HepG2 (cell line): Measurements from ENCODE around the gene MFAP1. TPM values are rescaled to one million over a fixed set of nuclear protein-coding genes. Genes with fewer than 3 reads are reported as not detected.

Source experiments
- DR1 ChIP-seq: sonication (generic); formaldehyde crosslinking; IDR thresholded peaks from 2 replicates; pipeline ENCODE4 v1.8.0; 2021; ENCODE audit warnings: mild to moderate bottlenecking, missing genetic modification reagents, inconsistent platforms
- HDAC2 ChIP-seq: sonication (generic); formaldehyde crosslinking; IDR thresholded peaks from 2 replicates; pipeline ENCODE4 v1.4.0; 2020; ENCODE audit warnings: missing genetic modification reagents
- KDM4B ChIP-seq: sonication (generic); formaldehyde crosslinking; IDR thresholded peaks from 2 replicates; pipeline ENCODE4 v1.4.0; 2020; ENCODE audit warnings: missing genetic modification reagents
- KDM5B ChIP-seq: sonication (generic); formaldehyde crosslinking; IDR thresholded peaks from 2 replicates; pipeline ENCODE4 v1.4.0; 2020; ENCODE audit warnings: missing genetic modification reagents, mild to moderate bottlenecking, borderline replicate concordance
- LCORL ChIP-seq, 2 experiments: fragments of 450-650 bp in 1 of 2; sonication (generic) in 1 of 2; formaldehyde crosslinking in 1 of 2; IDR thresholded peaks; 2 replicates each; pipeline versions ENCODE4 v1.5.0 to v1.6.1; 2017 to 2020; ENCODE audit warnings: antibody characterized with exemption in 1 of 2, missing genetic modification reagents in 1 of 2
- MEIS2 ChIP-seq: sonication (generic); formaldehyde crosslinking; IDR thresholded peaks from 2 replicates; pipeline ENCODE4 v1.9.0; 2021; ENCODE audit warnings: mild to moderate bottlenecking, missing genetic modification reagents
- MXD4 ChIP-seq: IDR thresholded peaks from 2 replicates; pipeline ENCODE4 v1.6.1; 2016; ENCODE audit warnings: mild to moderate bottlenecking, missing biosample characterization, missing genetic modification reagents
- RBAK ChIP-seq: sonication (generic); formaldehyde crosslinking; IDR thresholded peaks from 2 replicates; pipeline ENCODE4 v1.5.1; 2020; ENCODE audit warnings: mild to moderate bottlenecking, missing genetic modification reagents
- RBM39 ChIP-seq: fragments of 200-400 bp; formaldehyde crosslinking; IDR thresholded peaks from one replicate; pipeline ENCODE4 v1.6.1; 2018; ENCODE audit warnings: antibody characterized with exemption, mild to moderate bottlenecking, low read depth, low read length; ENCODE audit not compliant: poor library complexity, severe bottlenecking
- RFX3 ChIP-seq: IDR thresholded peaks from 2 replicates; pipeline ENCODE4 v1.6.1; 2016; ENCODE audit warnings: missing biosample characterization, missing genetic modification reagents
- RXRB ChIP-seq: IDR thresholded peaks from 2 replicates; pipeline ENCODE4 v1.6.1; 2016; ENCODE audit warnings: borderline replicate concordance, missing genetic modification reagents, missing compliant biosample characterization
- SRSF9 ChIP-seq: fragments of 200-400 bp; formaldehyde crosslinking; IDR thresholded peaks from 2 replicates; pipeline ENCODE4 v1.6.1; 2018; ENCODE audit warnings: borderline replicate concordance, mild to moderate bottlenecking, low read depth, low read length; ENCODE audit not compliant: insufficient read depth, poor library complexity, severe bottlenecking
- ZNF3 ChIP-seq: IDR thresholded peaks from 2 replicates; pipeline ENCODE4 v1.7.0; 2017; ENCODE audit warnings: inconsistent platforms
- ZSCAN25 ChIP-seq: sonication (generic); formaldehyde crosslinking; IDR thresholded peaks from 2 replicates; pipeline ENCODE4 v1.8.0; 2022; ENCODE audit warnings: mild to moderate bottlenecking, missing genetic modification reagents
- polyA plus RNA-seq, 8 experiments: library from polyadenylated mRNA; depleted of rRNA in 3 of 8; stranded (reverse) in 7 of 8; unstranded in 1 of 8; fragments of >200 nt; fragmentation: Illumina TruSeq in 4 of 8; extraction: Trizol in 4 of 8; gene quantifications; 2 replicates each; pipeline versions ENCODE4 v1.2.1 to v1.2.3, GENCODE V29; 2011 to 2016; ENCODE audit warnings: low read depth in 4 of 8, missing spikeins in 1 of 8, mixed read lengths in 1 of 8; ENCODE audit not compliant: insufficient read depth in 1 of 8
- total RNA-seq, 5 experiments: library from RNA; depleted of rRNA; stranded (reverse); fragments of >200 nt; fragmentation: Illumina TruSeq; extraction: Trizol; gene quantifications; 2 replicates each; pipeline ENCODE4 v1.2.3, GENCODE V29; 2016; ENCODE audit warnings: low read depth in 1 of 5
- TF ChIP-seq, protein P1 (sequence below): sonication (generic); formaldehyde crosslinking; conservative IDR thresholded peaks from 2 replicates; pipeline ENCODE4 v1.8.0; 2022; ENCODE audit warnings: mild to moderate bottlenecking, moderate library complexity, missing genetic modification reagents
- TF ChIP-seq, protein P2 (sequence below): sonication (generic); formaldehyde crosslinking; IDR thresholded peaks from 2 replicates; pipeline ENCODE4 v1.8.1; 2022; ENCODE audit warnings: mild to moderate bottlenecking, missing genetic modification reagents
- TF ChIP-seq, protein P3 (sequence below): sonication (generic); formaldehyde crosslinking; conservative IDR thresholded peaks from 2 replicates; pipeline ENCODE4 v1.5.0; 2020; ENCODE audit warnings: missing genetic modification reagents
- TF ChIP-seq, protein P4 (sequence below): sonication (generic); formaldehyde crosslinking; IDR thresholded peaks from 2 replicates; pipeline ENCODE4 v1.5.0; 2020; ENCODE audit warnings: missing genetic modification reagents
- TF ChIP-seq, protein P5 (sequence below): sonication (generic); formaldehyde crosslinking; conservative IDR thresholded peaks from 2 replicates; pipeline ENCODE4 v1.4.0; 2020; ENCODE audit warnings: missing genetic modification reagents

Gene MFAP1
- total and polyA plus RNA-seq, 2 of the 13 experiments (the other 11 are each of a cell fraction or from before 2014, with no cell fraction given): 11.8 to 39.5 TPM

DNA sequence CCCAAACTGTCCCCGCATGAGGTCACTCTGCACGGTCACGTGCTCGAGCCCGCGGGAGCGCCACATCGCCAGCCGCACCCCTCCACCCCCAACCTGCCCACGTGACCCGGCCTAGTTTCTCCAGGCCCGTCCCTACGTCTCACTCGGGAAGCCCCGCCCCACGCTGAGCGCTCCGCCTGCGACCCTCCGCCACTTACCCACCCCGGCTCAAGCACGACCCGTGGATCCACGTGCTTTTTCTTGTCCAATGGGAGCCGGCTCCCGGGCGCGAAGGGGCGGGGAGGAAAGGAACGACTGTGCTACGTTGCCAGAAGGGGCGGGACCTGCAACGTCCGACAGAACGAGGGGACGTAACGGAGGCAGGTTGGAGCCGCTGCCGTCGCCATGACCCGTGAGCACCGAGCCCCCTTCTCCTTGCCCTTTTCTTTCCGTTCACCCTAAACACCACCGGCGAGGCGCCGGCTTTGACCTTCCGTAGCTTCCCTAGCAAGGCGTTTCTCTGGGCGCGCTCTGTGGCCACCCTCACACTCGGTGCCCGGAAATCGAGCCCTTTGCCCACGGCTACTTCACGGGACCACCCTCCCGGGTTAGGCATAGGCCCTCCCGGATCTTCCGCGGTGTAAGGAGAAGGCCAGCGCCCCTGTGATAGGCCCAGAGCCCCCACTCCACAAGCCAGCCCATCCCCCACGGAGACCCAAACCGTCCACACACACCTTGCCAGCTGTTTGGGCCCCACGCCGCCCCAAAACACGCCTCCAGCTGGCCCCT, 32.3 kb downstream of the MFAP1 start, which contains the start of gene SERF2 (continued):
- TF ChIP-seq, protein P1, sequence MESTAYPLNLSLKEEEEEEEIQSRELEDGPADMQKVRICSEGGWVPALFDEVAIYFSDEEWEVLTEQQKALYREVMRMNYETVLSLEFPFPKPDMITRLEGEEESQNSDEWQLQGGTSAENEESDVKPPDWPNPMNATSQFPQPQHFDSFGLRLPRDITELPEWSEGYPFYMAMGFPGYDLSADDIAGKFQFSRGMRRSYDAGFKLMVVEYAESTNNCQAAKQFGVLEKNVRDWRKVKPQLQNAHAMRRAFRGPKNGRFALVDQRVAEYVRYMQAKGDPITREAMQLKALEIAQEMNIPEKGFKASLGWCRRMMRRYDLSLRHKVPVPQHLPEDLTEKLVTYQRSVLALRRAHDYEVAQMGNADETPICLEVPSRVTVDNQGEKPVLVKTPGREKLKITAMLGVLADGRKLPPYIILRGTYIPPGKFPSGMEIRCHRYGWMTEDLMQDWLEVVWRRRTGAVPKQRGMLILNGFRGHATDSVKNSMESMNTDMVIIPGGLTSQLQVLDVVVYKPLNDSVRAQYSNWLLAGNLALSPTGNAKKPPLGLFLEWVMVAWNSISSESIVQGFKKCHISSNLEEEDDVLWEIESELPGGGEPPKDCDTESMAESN: no peak; the same call in 1 of the 2 replicates
- TF ChIP-seq ZSCAN25 (CRISPR knock-in tag) (peak; percentile 90; the same call in 1 of the 2 replicates), RBM39 (peak; percentile 85), KDM5B (CRISPR knock-in tag) (no peak), ZNF3 (no peak), SRSF9 (no peak), KDM4B (CRISPR knock-in tag) (no peak), HDAC2 (CRISPR knock-in tag) (no peak), MEIS2 (CRISPR knock-in tag) (no peak; the same call in 1 of the 2 replicates), DR1 (CRISPR knock-in tag) (peak; percentile 78; the same call in 1 of the 2 replicates), LCORL (IDR thresholded peaks at IDR 0.05) (no peak), LCORL (CRISPR knock-in tag; IDR thresholded peaks at IDR 0.05) (peak; percentile 58; the same call in 1 of the 2 replicates), MXD4 (CRISPR knock-in tag) (peak; percentile 75), RXRB (CRISPR knock-in tag) (0 out of 2 replicates have a peak, but pooled peaks have one; percentile 60), RBAK (CRISPR knock-in tag) (no peak), RFX3 (CRISPR knock-in tag) (no peak)
- TF ChIP-seq, protein P2, sequence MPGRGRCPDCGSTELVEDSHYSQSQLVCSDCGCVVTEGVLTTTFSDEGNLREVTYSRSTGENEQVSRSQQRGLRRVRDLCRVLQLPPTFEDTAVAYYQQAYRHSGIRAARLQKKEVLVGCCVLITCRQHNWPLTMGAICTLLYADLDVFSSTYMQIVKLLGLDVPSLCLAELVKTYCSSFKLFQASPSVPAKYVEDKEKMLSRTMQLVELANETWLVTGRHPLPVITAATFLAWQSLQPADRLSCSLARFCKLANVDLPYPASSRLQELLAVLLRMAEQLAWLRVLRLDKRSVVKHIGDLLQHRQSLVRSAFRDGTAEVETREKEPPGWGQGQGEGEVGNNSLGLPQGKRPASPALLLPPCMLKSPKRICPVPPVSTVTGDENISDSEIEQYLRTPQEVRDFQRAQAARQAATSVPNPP: no peak
- TF ChIP-seq, protein P3, sequence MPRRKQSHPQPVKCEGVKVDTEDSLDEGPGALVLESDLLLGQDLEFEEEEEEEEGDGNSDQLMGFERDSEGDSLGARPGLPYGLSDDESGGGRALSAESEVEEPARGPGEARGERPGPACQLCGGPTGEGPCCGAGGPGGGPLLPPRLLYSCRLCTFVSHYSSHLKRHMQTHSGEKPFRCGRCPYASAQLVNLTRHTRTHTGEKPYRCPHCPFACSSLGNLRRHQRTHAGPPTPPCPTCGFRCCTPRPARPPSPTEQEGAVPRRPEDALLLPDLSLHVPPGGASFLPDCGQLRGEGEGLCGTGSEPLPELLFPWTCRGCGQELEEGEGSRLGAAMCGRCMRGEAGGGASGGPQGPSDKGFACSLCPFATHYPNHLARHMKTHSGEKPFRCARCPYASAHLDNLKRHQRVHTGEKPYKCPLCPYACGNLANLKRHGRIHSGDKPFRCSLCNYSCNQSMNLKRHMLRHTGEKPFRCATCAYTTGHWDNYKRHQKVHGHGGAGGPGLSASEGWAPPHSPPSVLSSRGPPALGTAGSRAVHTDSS (CRISPR knock-in tag): no peak
- TF ChIP-seq, protein P4, sequence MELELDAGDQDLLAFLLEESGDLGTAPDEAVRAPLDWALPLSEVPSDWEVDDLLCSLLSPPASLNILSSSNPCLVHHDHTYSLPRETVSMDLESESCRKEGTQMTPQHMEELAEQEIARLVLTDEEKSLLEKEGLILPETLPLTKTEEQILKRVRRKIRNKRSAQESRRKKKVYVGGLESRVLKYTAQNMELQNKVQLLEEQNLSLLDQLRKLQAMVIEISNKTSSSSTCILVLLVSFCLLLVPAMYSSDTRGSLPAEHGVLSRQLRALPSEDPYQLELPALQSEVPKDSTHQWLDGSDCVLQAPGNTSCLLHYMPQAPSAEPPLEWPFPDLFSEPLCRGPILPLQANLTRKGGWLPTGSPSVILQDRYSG (CRISPR knock-in tag): no peak
- TF ChIP-seq, protein P5, sequence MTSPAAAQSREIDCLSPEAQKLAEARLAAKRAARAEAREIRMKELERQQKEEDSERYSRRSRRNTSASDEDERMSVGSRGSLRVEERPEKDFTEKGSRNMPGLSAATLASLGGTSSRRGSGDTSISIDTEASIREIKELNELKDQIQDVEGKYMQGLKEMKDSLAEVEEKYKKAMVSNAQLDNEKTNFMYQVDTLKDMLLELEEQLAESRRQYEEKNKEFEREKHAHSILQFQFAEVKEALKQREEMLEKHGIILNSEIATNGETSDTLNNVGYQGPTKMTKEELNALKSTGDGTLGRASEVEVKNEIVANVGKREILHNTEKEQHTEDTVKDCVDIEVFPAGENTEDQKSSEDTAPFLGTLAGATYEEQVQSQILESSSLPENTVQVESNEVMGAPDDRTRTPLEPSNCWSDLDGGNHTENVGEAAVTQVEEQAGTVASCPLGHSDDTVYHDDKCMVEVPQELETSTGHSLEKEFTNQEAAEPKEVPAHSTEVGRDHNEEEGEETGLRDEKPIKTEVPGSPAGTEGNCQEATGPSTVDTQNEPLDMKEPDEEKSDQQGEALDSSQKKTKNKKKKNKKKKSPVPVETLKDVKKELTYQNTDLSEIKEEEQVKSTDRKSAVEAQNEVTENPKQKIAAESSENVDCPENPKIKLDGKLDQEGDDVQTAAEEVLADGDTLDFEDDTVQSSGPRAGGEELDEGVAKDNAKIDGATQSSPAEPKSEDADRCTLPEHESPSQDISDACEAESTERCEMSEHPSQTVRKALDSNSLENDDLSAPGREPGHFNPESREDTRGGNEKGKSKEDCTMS (CRISPR knock-in tag): no peak
